K562 (cell line): ENCODE results near the gene GSTA4. TPM values are rescaled to one million over a fixed set of nuclear protein-coding genes. Genes with fewer than 3 reads are reported as not detected.

Source experiments
- ATAC-seq: fragments of 200-7000 bp; cut with Tn5 transposase; 3 replicates; pipeline ENCODE4 v1.9.1; 2020; ENCODE audit warnings: moderate library complexity
- BruUV-seq: library from RNA; stranded (reverse); fragments of 400-500 nt; replicated peaks from 2 replicates; lab custom pipeline; 2021; lab: Mats Ljungman, UMichigan
- CTCF ChIA-PET: fragments of 300-600 bp; formaldehyde crosslinking; extraction: SDS; loops from one replicate; lab custom pipeline; 2021; ENCODE audit warnings: low intra/inter-chr PET ratio; lab: Yijun Ruan, JAX
- POLR2A ChIA-PET: fragments of 300-600, 350-650 bp; sonication (Branson Sonifier 250); formaldehyde crosslinking; extraction: SDS; loops from one replicate; lab custom pipeline; 2021; ENCODE audit warnings: antibody characterized with exemption, inconsistent platforms; lab: Yijun Ruan, JAX
- DNase-seq, 4 experiments: peaks; one replicate each; pipeline versions ENCODE4 v3.0.0 to v3.0.0-alpha.2; 2011 to 2018; ENCODE audit warnings: low spot score in 3 of 4, mixed read lengths in 3 of 4; ENCODE audit errors: extremely low read depth in 1 of 4
- FAIRE-seq: peaks from 2 replicates; lab custom pipeline; 2011; peaks lifted over from hg19 to GRCh38; lab: Jason Lieb, UNC
- H2AFZ ChIP-seq: 2 replicates; pipeline ENCODE4 v1.6.0; 2011; ENCODE audit warnings: low read depth, low read length, control low read depth, inconsistent platforms
- H3K27ac ChIP-seq: fragments of 200-600 bp; 3 replicates; pipeline ENCODE4 v1.8.0; 2011; ENCODE audit warnings: low read depth, mild to moderate bottlenecking, control low read depth, inconsistent platforms, low read length, moderate library complexity, mixed read lengths; ENCODE audit errors: extremely low read depth
- H3K27me3 ChIP-seq, 2 experiments: fragments of 300-600 bp in 1 of 2; 2 replicates in 1 of 2; 3 replicates in 1 of 2; pipeline versions ENCODE4 v1.6.0 to v1.8.0; 2011; ENCODE audit warnings: inconsistent platforms in 2 of 2, low read length in 2 of 2, mild to moderate bottlenecking in 1 of 2, mixed read lengths in 1 of 2, moderate library complexity in 1 of 2; ENCODE audit not compliant: control insufficient read depth in 2 of 2, insufficient read depth in 2 of 2
- H3K36me3 ChIP-seq: fragments of 300-600 bp; 3 replicates; pipeline ENCODE4 v1.8.0; 2011; ENCODE audit warnings: mild to moderate bottlenecking, low read length, inconsistent platforms; ENCODE audit not compliant: control insufficient read depth, insufficient read depth
- H3K4me1 ChIP-seq, 2 experiments: fragments of 200-600 bp in 1 of 2; replicated peaks in 1 of 2; 2 replicates in 1 of 2; 3 replicates in 1 of 2; pipeline versions ENCODE4 v1.5.1 to v1.8.0; 2011; ENCODE audit warnings: inconsistent platforms in 2 of 2, low read length in 2 of 2, mild to moderate bottlenecking in 1 of 2, mixed read lengths in 1 of 2, moderate library complexity in 1 of 2; ENCODE audit not compliant: control insufficient read depth in 2 of 2, insufficient read depth in 2 of 2
- H3K4me2 ChIP-seq: 2 replicates; pipeline ENCODE4 v1.6.1; 2011; ENCODE audit warnings: low read length, control low read depth, inconsistent platforms, mixed read lengths; ENCODE audit not compliant: insufficient read depth
- H3K4me3 ChIP-seq: fragments of 200-600 bp; sonication (generic), shearing (Covaris generic); 2 replicates; pipeline ENCODE4 v1.5.1; 2016; ENCODE audit warnings: control low read depth, inconsistent platforms
- H3K79me2 ChIP-seq: fragments of 200-600 bp; 3 replicates; pipeline ENCODE4 v1.8.0; 2011; ENCODE audit warnings: low read length, inconsistent platforms; ENCODE audit not compliant: control insufficient read depth, insufficient read depth
- H3K9ac ChIP-seq, 2 experiments: 2 replicates each; pipeline versions ENCODE4 v1.6.0 to v1.6.1; 2011; ENCODE audit warnings: low read depth in 2 of 2, low read length in 2 of 2, control low read depth in 1 of 2, inconsistent platforms in 1 of 2, mild to moderate bottlenecking in 1 of 2, mixed read lengths in 1 of 2; ENCODE audit not compliant: insufficient read depth in 1 of 2
- H3K9me1 ChIP-seq: one replicate; pipeline ENCODE4 v1.6.0; 2011; ENCODE audit warnings: inconsistent platforms, mild to moderate bottlenecking, low read length, moderate library complexity; ENCODE audit not compliant: control insufficient read depth, insufficient read depth
- H3K9me3 ChIP-seq: replicated peaks from 2 replicates; pipeline ENCODE4 v1.5.1; 2011; ENCODE audit warnings: low read depth, low read length, inconsistent platforms; ENCODE audit not compliant: control insufficient read depth, insufficient read depth
- H4K20me1 ChIP-seq: replicated peaks from 2 replicates; pipeline ENCODE4 v1.6.1; 2011; ENCODE audit warnings: low read length, inconsistent platforms, mixed read lengths; ENCODE audit not compliant: control insufficient read depth, insufficient read depth
- CGGBP1 ChIP-seq: fragments of 250-450 bp; sonication (Bioruptor Pico); IDR thresholded peaks from 2 replicates; pipeline ENCODE4 v1.9.0; 2021; ENCODE audit warnings: mild to moderate bottlenecking
- HNRNPLL ChIP-seq: fragments of 200-400 bp; formaldehyde crosslinking; IDR thresholded peaks from 2 replicates; pipeline ENCODE4 v1.6.1; 2017; ENCODE audit warnings: low read length, low read depth, mild to moderate bottlenecking; ENCODE audit not compliant: poor library complexity, severe bottlenecking
- JUN ChIP-seq, 2 experiments: sonication (generic) in 1 of 2; formaldehyde crosslinking in 1 of 2; IDR thresholded peaks; 2 replicates each; pipeline versions ENCODE4 v1.6.1 to v1.8.0; 2012 to 2022; ENCODE audit warnings: borderline replicate concordance in 2 of 2, mild to moderate bottlenecking in 2 of 2, improper control_type of control experiment in 1 of 2, low read depth in 1 of 2, low read length in 1 of 2, missing genetic modification reagents in 1 of 2
- TCFL5 ChIP-seq: fragments of 250-450 bp; sonication (Bioruptor Pico); conservative IDR thresholded peaks from 2 replicates; pipeline ENCODE4 v1.6.1; 2021; ENCODE audit warnings: mild to moderate bottlenecking, moderate library complexity, matching md5 sums
- TRIM25 ChIP-seq: fragments of 450-650 bp; IDR thresholded peaks from 2 replicates; pipeline ENCODE4 v1.7.0; 2016; ENCODE audit warnings: borderline replicate concordance
- ZBTB49 ChIP-seq: sonication (generic); formaldehyde crosslinking; IDR thresholded peaks from 2 replicates; pipeline ENCODE4 v1.8.0; 2022; ENCODE audit warnings: missing genetic modification reagents, mild to moderate bottlenecking, borderline replicate concordance
- ZNF146 ChIP-seq: IDR thresholded peaks from one replicate; pipeline ENCODE4 v1.6.1; 2018; ENCODE audit warnings: missing compliant biosample characterization; ENCODE audit not compliant: unreplicated experiment
- WGBS: fragments of 100-300 bp; shearing (Covaris generic); methylation state at CpG from one replicate; pipeline ENCODE4 v1.1.6; 2016; ENCODE audit warnings: low coverage, mixed read lengths; ENCODE audit not compliant: insufficient coverage; ENCODE audit errors: missing lambda C conversion rate; 5-methylcytosine and 5-hydroxymethylcytosine counted together
- in situ Hi-C: fragments of 300-500 bp; cut with MboI; formaldehyde crosslinking; loops from 4 replicates; pipeline ENCODE4 v1.15.0; 2018; ENCODE audit warnings: inconsistent platforms, mixed read lengths
- intact Hi-C: fragments of 100-400 bp; cut with micrococcal nuclease; formaldehyde crosslinking; loops from 2 replicates; pipeline ENCODE4 v1.14.2; 2022
- polyA plus RNA-seq, 8 experiments: library from polyadenylated mRNA; depleted of rRNA in 4 of 8; stranded (reverse) in 5 of 8; unstranded in 3 of 8; fragments of >200 nt; fragmentation: Nextera tagmentation in 2 of 8; fragmentation: Illumina TruSeq in 1 of 8; extraction: Ambion mirVana in 2 of 8; extraction: Trizol in 1 of 8; gene quantifications; 2 replicates each; pipeline versions ENCODE4 v1.2.1 to v1.2.3, GENCODE V29; 2011 to 2014; ENCODE audit warnings: inconsistent platforms in 1 of 8, missing spikeins in 1 of 8
- total RNA-seq, 7 experiments: library from RNA; depleted of rRNA in 6 of 7; stranded (reverse); fragments of >200 nt in 6 of 7; fragmentation: Illumina TruSeq in 2 of 7; extraction: Trizol in 2 of 7; gene quantifications; 2 replicates each; pipeline versions ENCODE4 v1.2.1 to v1.2.3, GENCODE V29; 2011 to 2021; ENCODE audit warnings: low replicate concordance in 1 of 7

The GSTA4 gene
- total and polyA plus RNA-seq, 9 of the 15 experiments (the other 6 are each of a cell fraction or from before 2014, with no cell fraction given): 0.89 to 4.0 (median 2.0) TPM

- TF ChIP-seq ZNF146 (CRISPR knock-in tag) (no peak), ZBTB49 (CRISPR knock-in tag) (no peak), TCFL5 (CRISPR knock-in tag) (no peak), JUN (IDR thresholded peaks at IDR 0.05; ENCODE audit: borderline replicate concordance, low read depth, low read length) (no peak), JUN (CRISPR knock-in tag; IDR thresholded peaks at IDR 0.05; ENCODE audit: borderline replicate concordance) (no peak), CGGBP1 (no peak), HNRNPLL (no peak), TRIM25 (no peak)
- TF ChIP-seq, all 486 proteins: peak for 0
- no peaks in the 10 kb centered on the region for H3K79me2 ChIP-seq
- POLR2A ChIA-PET: interaction anchor here (1.0 kb wide), 1 partner anchor 13 kb away, joined by 4 read pairs; no protein-coding TSS in a partner anchor
- no peaks in the 10 kb centered on the region for H3K9me1 ChIP-seq
- no TSS peak for BruUV-seq
- H3K9ac ChIP-seq: no peak overlapping the region
- no peak overlapping the region for H3K27ac ChIP-seq
- H3K4me1 ChIP-seq: no peaks in the 10 kb centered on the region; a peak in 2 of 5 replicates
- H2AFZ ChIP-seq: no peak overlapping the region
- intact Hi-C loops: no loop called here
- H4K20me1 ChIP-seq: no peaks in the 10 kb centered on the region
- CTCF ChIA-PET: no interaction called here
- DNase-seq (no peak), ATAC-seq (no peak), FAIRE-seq (no peak)
- no peaks in the 10 kb centered on the region; a peak in 2 of 5 replicates for H3K27me3 ChIP-seq
- no peak overlapping the region for H3K4me2 ChIP-seq
- H3K9me3 ChIP-seq: no peaks in the 10 kb centered on the region
- no peak overlapping the region for H3K4me3 ChIP-seq
- no peaks in the 10 kb centered on the region for H3K36me3 ChIP-seq
- WGBS: 5% methylated on average over 4 of the region's 4 CpGs
- in situ Hi-C loops: no loop called here
Observed at GRCh38 chr6:52976149-52976548, 18.9 kb downstream of the GSTA4 start.
